Measurements from ENCODE around the gene NUSAP1.

DNA sequence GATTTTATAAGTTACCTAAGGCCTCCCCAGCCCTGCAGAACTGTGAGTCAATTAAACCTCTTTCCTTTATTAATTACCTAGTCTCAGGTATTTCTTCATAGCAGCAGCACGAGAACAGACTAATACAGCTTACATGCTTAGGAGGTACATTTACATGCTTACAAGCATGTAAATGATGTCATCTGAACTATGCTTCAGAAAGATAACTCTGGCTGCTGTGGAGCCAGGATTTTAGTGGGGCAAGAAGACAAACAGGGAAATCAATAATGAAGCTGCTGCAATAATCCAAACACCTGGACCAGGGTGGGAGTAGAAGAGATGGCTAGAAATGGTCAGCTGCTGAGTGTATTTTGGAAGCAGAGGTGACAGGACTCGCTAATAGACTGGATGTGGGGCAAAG lies 60.0 kb downstream of the NUSAP1 start:
- TF ChIP-seq CTCF (IDR thresholded peaks at IDR 0.05 in 2 of 3, conservative IDR thresholded peaks at IDR 0.05 in 1 of 3; ENCODE audit: borderline replicate concordance in 1 of 3, insufficient read depth in 1 of 3, low read depth in 2 of 3, low read length in 2 of 3) (no peak), EZH2 (IDR thresholded peaks at IDR 0.05) (no peak), ELF1 (IDR thresholded peaks at IDR 0.05; ENCODE audit: borderline replicate concordance, low read depth) (no peak)

Data from HCT116 (cell line).